NT2/D1 (cell line): ENCODE results near the gene TMEM169.

Experiments
- SUZ12 ChIP-seq: IDR thresholded peaks from 2 replicates; pipeline ENCODE4 v1.6.1; 2011; ENCODE audit not compliant: insufficient read length, insufficient read depth; ENCODE audit errors: extremely low read depth
- YY1 ChIP-seq: IDR thresholded peaks from 2 replicates; pipeline ENCODE4 v1.6.1; 2011; ENCODE audit not compliant: insufficient read length, insufficient read depth

GRCh38 chr2:216117561-216118340, 36.0 kb downstream of the TMEM169 start:
- TF ChIP-seq YY1, result no peak
- TF ChIP-seq SUZ12, result no peak
